Measurements from ENCODE around the gene SPRN.

Gene SPRN

GRCh38 chr10:133451346-133451745 is 26.9 kb upstream of the SPRN start:
- no peak overlapping the region for H3K4me3 ChIP-seq (ENCODE audit: control insufficient read depth, low read depth, low read length)
- TF ChIP-seq, protein P1, sequence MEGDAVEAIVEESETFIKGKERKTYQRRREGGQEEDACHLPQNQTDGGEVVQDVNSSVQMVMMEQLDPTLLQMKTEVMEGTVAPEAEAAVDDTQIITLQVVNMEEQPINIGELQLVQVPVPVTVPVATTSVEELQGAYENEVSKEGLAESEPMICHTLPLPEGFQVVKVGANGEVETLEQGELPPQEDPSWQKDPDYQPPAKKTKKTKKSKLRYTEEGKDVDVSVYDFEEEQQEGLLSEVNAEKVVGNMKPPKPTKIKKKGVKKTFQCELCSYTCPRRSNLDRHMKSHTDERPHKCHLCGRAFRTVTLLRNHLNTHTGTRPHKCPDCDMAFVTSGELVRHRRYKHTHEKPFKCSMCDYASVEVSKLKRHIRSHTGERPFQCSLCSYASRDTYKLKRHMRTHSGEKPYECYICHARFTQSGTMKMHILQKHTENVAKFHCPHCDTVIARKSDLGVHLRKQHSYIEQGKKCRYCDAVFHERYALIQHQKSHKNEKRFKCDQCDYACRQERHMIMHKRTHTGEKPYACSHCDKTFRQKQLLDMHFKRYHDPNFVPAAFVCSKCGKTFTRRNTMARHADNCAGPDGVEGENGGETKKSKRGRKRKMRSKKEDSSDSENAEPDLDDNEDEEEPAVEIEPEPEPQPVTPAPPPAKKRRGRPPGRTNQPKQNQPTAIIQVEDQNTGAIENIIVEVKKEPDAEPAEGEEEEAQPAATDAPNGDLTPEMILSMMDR (IDR thresholded peaks at IDR 0.05; ENCODE audit: control insufficient read depth, insufficient read depth, low read depth, low read length, missing control alignments): no peak
- DNase-seq (ENCODE audit: low read depth): no peak

- no peak for DNase-seq (ENCODE audit: low read depth)
- H3K4me3 ChIP-seq (ENCODE audit: control insufficient read depth, low read depth, low read length): no peak overlapping the region
- TF ChIP-seq, protein P1 (IDR thresholded peaks at IDR 0.05; ENCODE audit: control insufficient read depth, insufficient read depth, low read depth, low read length, missing control alignments): no peak
Observed at GRCh38 chr10:133448120-133448519, 23.7 kb upstream of the SPRN start.

DNA sequence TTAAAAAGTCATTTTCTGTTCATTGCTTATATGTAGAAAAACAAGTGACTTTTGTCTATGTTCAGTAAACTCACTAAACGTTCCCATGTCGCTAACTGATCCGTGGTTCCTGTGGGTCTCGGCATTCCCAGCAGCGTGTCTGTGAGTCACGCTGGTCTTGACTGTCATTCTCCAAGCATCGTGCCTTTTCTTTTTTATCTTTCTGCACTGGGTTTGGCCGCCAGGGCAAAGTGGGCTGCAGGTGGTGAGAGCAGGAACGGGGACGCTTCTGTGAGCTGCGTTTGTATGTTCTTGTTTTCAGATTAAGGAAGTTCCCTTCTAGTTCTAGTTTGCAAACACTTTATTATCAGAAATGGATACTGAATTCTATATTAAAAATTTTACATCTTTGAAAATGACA is 22.6 kb upstream of the SPRN start:
- H3K4me3 ChIP-seq (ENCODE audit: control insufficient read depth, low read depth, low read length): no peak overlapping the region
- DNase-seq (ENCODE audit: low read depth): no peak
- TF ChIP-seq, protein P1 (IDR thresholded peaks at IDR 0.05; ENCODE audit: control insufficient read depth, insufficient read depth, low read depth, low read length, missing control alignments): no peak

DNA sequence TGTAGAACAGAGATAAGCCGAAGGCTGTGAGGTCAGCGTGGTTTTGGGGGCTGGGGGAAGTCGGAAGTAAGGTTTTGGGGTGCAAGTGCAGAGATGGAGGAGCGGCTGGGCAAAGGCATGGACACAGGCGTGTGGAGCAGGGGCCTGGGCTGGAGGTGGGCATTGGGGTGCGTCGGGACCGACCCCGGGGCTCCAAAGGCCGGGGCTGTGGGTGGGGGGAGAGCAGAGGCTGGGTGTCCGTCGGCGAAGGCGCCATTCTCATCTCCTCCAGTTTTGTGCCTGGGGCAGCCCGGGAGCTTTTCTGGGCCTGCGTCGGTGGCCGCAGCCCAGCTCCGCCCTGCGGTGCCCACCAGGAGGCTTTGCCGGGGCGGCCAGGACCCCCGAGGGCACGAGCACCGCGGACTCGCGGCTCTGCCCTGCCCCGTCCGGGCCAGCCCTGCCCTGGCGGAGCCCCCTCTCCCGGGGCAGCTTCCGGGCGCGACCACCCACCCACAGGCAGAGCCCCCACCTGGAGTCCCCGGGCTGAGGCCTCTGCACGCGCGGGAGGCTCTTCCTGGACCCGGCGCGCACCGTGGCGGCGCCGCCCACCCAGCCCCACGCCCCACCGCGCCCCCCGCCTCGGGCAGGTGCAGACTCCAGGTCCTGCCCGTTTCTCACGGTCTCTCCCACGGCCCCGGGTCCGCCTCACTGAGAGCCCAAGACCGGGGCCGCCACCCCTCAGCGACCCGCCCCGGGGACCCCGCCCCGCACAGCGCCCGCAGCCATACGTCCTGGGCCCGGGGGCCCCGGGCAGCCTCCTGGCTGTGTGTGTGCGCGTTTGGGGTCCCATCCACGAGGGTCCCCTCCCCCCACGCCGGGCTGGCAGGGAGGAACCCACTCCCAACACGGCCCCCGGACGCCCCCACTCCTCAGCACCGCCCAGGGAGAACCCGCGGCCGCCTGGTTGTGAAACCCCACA is 21.6 kb upstream of the SPRN start:
- no peak for DNase-seq (ENCODE audit: low read depth)
- no peak overlapping the region for H3K4me3 ChIP-seq (ENCODE audit: control insufficient read depth, low read depth, low read length)
- TF ChIP-seq, protein P1 (IDR thresholded peaks at IDR 0.05; ENCODE audit: control insufficient read depth, insufficient read depth, low read depth, low read length, missing control alignments): no peak

DNA sequence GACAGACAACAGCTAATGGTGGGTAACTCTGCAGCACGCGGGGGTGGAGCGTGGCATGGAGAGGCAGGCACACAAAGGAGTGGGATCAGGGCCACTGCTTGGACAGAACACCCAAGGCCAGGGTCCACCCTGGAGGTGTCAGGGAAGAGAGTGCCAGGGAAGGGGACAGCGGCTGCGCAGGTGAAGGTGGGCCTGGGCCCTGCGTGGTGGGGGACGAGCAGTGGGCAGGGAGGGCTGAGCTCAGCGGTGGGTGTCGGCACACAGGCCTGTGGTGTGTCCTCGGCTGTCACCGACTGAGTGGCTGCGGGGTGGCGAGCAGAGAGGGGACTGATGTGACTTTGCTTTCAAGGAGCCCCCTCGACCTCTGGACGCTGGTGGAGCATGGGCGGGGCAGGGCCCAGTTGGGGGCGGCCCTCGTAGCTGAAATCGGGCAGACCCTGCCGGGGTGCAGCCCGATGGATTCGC is 20.9 kb upstream of the SPRN start:
- H3K4me3 ChIP-seq (ENCODE audit: control insufficient read depth, low read depth, low read length): no peak overlapping the region
- TF ChIP-seq, protein P1 (IDR thresholded peaks at IDR 0.05; ENCODE audit: control insufficient read depth, insufficient read depth, low read depth, low read length, missing control alignments): no peak
- no peak for DNase-seq (ENCODE audit: low read depth)

DNA sequence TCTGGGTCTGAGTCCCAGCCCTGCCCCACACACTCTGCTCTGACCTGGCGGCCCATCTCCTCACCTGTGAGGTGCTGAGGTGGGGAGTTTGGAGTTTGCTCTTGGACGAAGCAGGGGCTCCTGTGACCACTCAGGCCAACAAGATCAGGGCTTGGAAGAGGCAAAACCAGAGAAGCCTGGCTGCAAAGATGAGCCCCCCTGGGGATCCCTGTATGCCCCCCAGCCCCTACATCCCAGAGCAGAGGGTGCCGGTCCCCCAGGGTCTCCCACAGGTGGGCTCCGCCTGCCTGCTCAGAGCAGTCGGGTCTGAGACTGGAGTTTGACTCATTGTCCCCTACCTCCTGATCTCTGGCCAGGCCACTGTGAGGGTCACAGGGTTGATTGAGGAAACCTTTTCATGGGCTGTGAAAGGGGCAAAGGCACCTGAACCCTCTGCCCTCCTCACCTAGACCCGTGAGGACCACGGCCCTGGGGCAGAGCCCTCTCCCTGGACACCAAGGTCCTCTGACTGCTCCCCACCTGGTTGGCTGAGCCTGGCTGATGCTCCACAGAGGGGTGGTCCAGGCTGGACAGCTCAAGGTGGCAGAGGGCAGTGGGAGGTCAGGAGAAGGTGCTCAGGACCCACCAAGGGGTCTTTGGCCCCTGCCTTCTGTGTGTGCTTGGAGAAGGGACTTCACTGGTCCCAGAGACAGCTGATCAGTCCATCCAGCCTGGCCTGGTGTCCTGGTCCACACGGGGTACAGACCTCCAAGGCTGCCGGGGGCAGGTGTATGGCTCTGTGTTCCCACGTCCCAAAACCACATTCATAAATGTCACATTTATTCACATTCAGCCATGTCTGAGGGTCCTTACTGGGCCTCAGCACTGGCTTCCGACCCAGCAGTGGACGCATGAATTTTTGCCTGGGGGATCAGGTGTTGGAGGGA is 20.2 kb upstream of the SPRN start:
- no peak for DNase-seq (ENCODE audit: low read depth)
- H3K4me3 ChIP-seq (ENCODE audit: control insufficient read depth, low read depth, low read length): no peak overlapping the region
- TF ChIP-seq, protein P1 (IDR thresholded peaks at IDR 0.05; ENCODE audit: control insufficient read depth, insufficient read depth, low read depth, low read length, missing control alignments): no peak

Measured in AG09309 (cell line).